Gastroesophageal sphincter (tissue), 4 donors: Measurements from ENCODE around the gene SNX19. TPM values are rescaled to one million over a fixed set of nuclear protein-coding genes. Genes with fewer than 3 reads are reported as not detected.
"Not testable (repeated sequence)": the region's sequence is repeated elsewhere in the genome, so short reads cannot be mapped to it uniquely, and the experiment has no call there.

Experiments
- ATAC-seq: fragments of 150-250 bp; one replicate; pipeline ENCODE4 v1.9.1; 2016; ENCODE audit warnings: mild to moderate bottlenecking, moderate library complexity
- H3K27ac ChIP-seq, 4 donors: fragments of 200-600 bp; sonication (generic) in 3 of 4; 1 replicate in 3 of 4; 2 replicates in 1 of 4; pipeline ENCODE4 v1.5.1; 2016 to 2019
- H3K27me3 ChIP-seq: fragments of 200-600 bp; sonication (generic); one replicate; pipeline ENCODE4 v1.5.1; 2019
- H3K36me3 ChIP-seq, 2 donors: fragments of 200-600 bp; sonication (generic); one replicate each; pipeline ENCODE4 v1.5.1; 2019; ENCODE audit warnings: control low read depth in 1 of 2
- H3K4me1 ChIP-seq, 3 donors: fragments of 200-600 bp; sonication (generic); 1 replicate in 2 of 3; 2 replicates in 1 of 3; pipeline ENCODE4 v1.5.1; 2016 to 2019; ENCODE audit warnings: control low read depth in 2 of 3
- H3K4me3 ChIP-seq, 2 donors: fragments of 200-600 bp; sonication (generic); one replicate each; pipeline ENCODE4 v1.5.1; 2019; ENCODE audit warnings: mild to moderate bottlenecking in 1 of 2, moderate library complexity in 1 of 2
- H3K9me3 ChIP-seq, 3 donors: fragments of 200-600 bp; sonication (generic); one replicate each; pipeline ENCODE4 v1.5.1; 2017 to 2019; ENCODE audit warnings: control low read depth in 2 of 3
- CTCF ChIP-seq, 4 experiments: fragments of 200-600 bp in 2 of 4; fragments of 450-650 bp in 2 of 4; sonication (generic) in 1 of 4; IDR thresholded peaks; one replicate each; pipeline ENCODE4 v1.5.1; 2017 to 2019; ENCODE audit warnings: antibody characterized with exemption in 4 of 4, mild to moderate bottlenecking in 2 of 4, moderate library complexity in 2 of 4
- EP300 ChIP-seq: sonication (generic); formaldehyde crosslinking; IDR thresholded peaks from one replicate; pipeline ENCODE4 v1.6.1; 2017; ENCODE audit warnings: antibody characterized with exemption, mild to moderate bottlenecking
- POLR2A ChIP-seq, 2 donors: fragments of 450-650 bp; IDR thresholded peaks; one replicate each; pipeline ENCODE4 v1.6.1; 2017; ENCODE audit warnings: antibody characterized with exemption in 2 of 2, mild to moderate bottlenecking in 2 of 2, moderate library complexity in 1 of 2
- POLR2AphosphoS5 ChIP-seq: sonication (generic); formaldehyde crosslinking; IDR thresholded peaks from one replicate; pipeline ENCODE4 v1.6.1; 2017; ENCODE audit warnings: antibody characterized with exemption
- WGBS, 2 donors: methylation state at CpG; one replicate each; pipeline ENCODE4 v1.1.5; 2018; ENCODE audit warnings: low coverage in 1 of 2; 5-methylcytosine and 5-hydroxymethylcytosine counted together
- total RNA-seq, 4 donors: library from RNA; depleted of rRNA; stranded (reverse); fragments of >200 nt; gene quantifications; one replicate each; pipeline ENCODE4 v1.1.0, GENCODE V29; 2016

The SNX19 gene
- total RNA-seq, 4 donors from 2014 or later: 110 to 131 (median 119) TPM

- WGBS, 2 donors: 89 to 92% methylated on average over 1 to 2 of the region's 2 CpGs
- H3K4me3 ChIP-seq: no peak overlapping the region
- no peak overlapping the region for H3K27ac ChIP-seq
- peaks cover 0 to 28% (median 10%) of the 10 kb centered on the region in 3 donors for H3K4me1 ChIP-seq
- ATAC-seq: no peak
- H3K36me3 ChIP-seq: no peaks in the 10 kb centered on the region
- H3K27me3 ChIP-seq: no peaks in the 10 kb centered on the region
- TF ChIP-seq CTCF (IDR thresholded peaks at IDR 0.05) (no peak), EP300 (no peak), POLR2A (IDR thresholded peaks at IDR 0.05) (no peak), POLR2AphosphoS5 (no peak)
- no peaks in the 10 kb centered on the region for H3K9me3 ChIP-seq
These were observed 58.1 kb downstream of the SNX19 start for GRCh38 chr11:130858215-130858614.

- 83 to 90% methylated on average over 2 of the region's 2 CpGs for WGBS, 2 donors
- not testable (repeated sequence) for H3K27me3 ChIP-seq, ATAC-seq, H3K4me1 ChIP-seq, H3K9me3 ChIP-seq, H3K4me3 ChIP-seq, H3K36me3 ChIP-seq, H3K27ac ChIP-seq
These were observed 60.6 kb downstream of the SNX19 start for GRCh38 chr11:130855707-130856106.

DNA sequence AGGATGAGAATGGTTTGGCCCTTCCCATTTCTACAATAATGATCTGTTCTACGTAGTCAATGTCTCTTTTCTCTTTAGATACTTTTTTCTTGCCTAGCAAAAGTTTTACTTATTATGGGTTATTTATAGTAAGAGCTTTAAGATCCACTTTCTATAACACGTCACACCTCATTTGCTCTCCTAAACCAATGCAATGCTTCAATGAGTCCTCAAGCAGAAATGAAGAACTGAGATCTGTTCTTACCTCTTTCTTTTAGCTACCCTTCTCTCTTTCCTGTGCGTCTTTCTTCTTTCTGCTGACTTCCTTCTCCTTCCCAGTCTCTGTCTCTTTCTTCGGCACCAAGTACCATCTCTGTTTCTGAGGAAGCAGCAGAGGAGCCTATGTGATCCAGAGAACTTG is 61.8 kb downstream of the SNX19 start:
- WGBS, 2 donors: 82 to 94% methylated on average over 3 to 4 of the region's 4 CpGs
- TF ChIP-seq POLR2AphosphoS5: no peak
- no peak for TF ChIP-seq POLR2A (IDR thresholded peaks at IDR 0.05)
- no peak for TF ChIP-seq CTCF (IDR thresholded peaks at IDR 0.05)
- no peak for TF ChIP-seq EP300
- H3K27ac ChIP-seq: no peak overlapping the region
- H3K9me3 ChIP-seq: no peaks in the 10 kb centered on the region
- H3K36me3 ChIP-seq: no peaks in the 10 kb centered on the region
- H3K4me3 ChIP-seq: no peak overlapping the region
- no peak for ATAC-seq
- peaks cover 0 to 2% (median 0%) of the 10 kb centered on the region in 3 donors for H3K4me1 ChIP-seq
- H3K27me3 ChIP-seq: no peaks in the 10 kb centered on the region

DNA sequence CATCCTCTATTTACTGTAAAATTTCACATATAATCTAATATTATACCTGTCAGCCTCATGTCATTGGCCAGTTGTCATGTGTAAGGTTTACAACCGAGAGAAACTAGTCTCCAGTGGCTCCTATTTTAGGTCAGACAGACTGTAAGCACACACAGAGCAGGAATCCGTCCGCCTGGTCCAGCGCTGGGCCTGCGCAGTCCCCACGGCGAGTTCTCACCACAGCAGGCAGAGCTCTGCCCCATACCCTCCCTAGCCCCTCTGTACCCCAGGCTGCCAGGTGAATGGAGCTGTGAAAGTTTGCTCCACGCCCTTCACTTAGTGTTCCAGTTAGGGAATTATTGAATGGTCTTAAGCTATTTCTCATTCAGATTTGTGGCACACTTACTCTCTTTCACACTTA is 63.7 kb downstream of the SNX19 start:
- no peak for ATAC-seq
- no peaks in the 10 kb centered on the region for H3K9me3 ChIP-seq
- no peaks in the 10 kb centered on the region for H3K36me3 ChIP-seq
- no peaks in the 10 kb centered on the region for H3K27me3 ChIP-seq
- no peaks in the 10 kb centered on the region for H3K4me1 ChIP-seq
- H3K27ac ChIP-seq: no peak overlapping the region
- 69 to 71% methylated on average over 7 to 8 of the region's 8 CpGs for WGBS, 2 donors
- TF ChIP-seq EP300 (no peak), POLR2A (IDR thresholded peaks at IDR 0.05) (no peak), CTCF (IDR thresholded peaks at IDR 0.05) (no peak), POLR2AphosphoS5 (no peak)
- no peak overlapping the region for H3K4me3 ChIP-seq

DNA sequence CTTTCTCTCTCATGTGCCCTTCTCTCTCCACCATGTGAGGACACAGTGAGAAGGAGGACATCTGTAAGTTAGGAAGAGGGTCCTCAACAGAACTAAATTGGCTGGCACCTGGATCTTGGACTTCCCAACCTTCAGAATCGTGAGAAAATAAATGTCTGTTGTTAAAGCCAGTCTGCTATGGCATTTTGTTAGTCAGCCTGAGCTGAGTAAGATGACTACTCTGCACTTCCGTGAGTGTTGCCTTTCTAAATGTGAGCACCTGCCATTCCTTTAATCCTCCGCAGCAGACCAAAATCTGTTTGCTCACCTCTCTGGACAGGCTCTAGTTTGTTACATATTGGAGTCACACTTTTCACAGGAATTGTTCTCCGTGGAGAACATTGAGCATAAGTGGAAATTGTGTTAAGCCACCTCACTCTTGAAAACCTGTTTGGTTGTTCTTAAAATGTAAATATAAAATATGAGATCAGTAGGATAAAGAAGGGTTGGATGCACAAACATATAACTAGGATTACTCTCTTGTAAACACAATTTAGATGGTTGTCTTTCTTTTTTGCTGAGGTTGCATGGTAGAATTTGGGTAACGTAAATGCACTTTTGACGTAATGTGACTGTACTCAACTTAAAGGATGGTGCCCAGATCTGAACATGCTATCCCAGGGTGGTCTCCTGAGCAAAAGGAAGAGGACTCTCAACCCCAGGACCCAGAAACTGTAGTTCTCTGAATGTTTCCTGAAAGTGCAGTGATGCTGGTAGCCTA is 65.9 kb downstream of the SNX19 start:
- no peak for ATAC-seq
- TF ChIP-seq POLR2AphosphoS5 (no peak), EP300 (no peak), CTCF (IDR thresholded peaks at IDR 0.05) (no peak), POLR2A (IDR thresholded peaks at IDR 0.05) (no peak)

More for the DNA sequence above, 65.9 kb downstream of the SNX19 start:
- no peak overlapping the region for H3K27ac ChIP-seq
- H3K4me3 ChIP-seq: no peak overlapping the region
- H3K9me3 ChIP-seq: no peaks in the 10 kb centered on the region
- WGBS, 2 donors: 93 to 95% methylated on average over 3 to 5 of the region's 6 CpGs
- no peaks in the 10 kb centered on the region for H3K36me3 ChIP-seq
- peaks cover 0 to 9% (median 0%) of the 10 kb centered on the region in 3 donors for H3K4me1 ChIP-seq
- no peaks in the 10 kb centered on the region for H3K27me3 ChIP-seq
